ENCODE measurements around the gene APOA4. TPM values are rescaled to one million over a fixed set of nuclear protein-coding genes. Genes with fewer than 3 reads are reported as not detected.

APOA4 gene
- total and polyA plus RNA-seq, 2 of the 13 experiments (the other 11 are each of a cell fraction or from before 2014, with no cell fraction given), result 3.8 to 7.2 TPM

GRCh38 chr11:116828632-116829524, 5.8 kb upstream of the APOA4 start (continued):
- TF ChIP-seq ZSCAN9 (CRISPR knock-in tag; IDR thresholded peaks at IDR 0.05; ENCODE audit: borderline replicate concordance) (peak; percentile 67; the same call in 1 of the 2 replicates), RARG (CRISPR knock-in tag; IDR thresholded peaks at IDR 0.05; ENCODE audit: low read depth) (no peak), ZNF460 (CRISPR knock-in tag; IDR thresholded peaks at IDR 0.05; ENCODE audit: borderline replicate concordance) (0 out of 2 replicates have a peak, but pooled peaks have one; percentile 9), ZFP1 (CRISPR knock-in tag; IDR thresholded peaks at IDR 0.05) (0 out of 2 replicates have a peak, but pooled peaks have one; percentile 38), MAX (IDR thresholded peaks at IDR 0.05) (no peak), NR3C1 (CRISPR knock-in tag; IDR thresholded peaks at IDR 0.05) (no peak), ZNF510 (CRISPR knock-in tag; IDR thresholded peaks at IDR 0.05; ENCODE audit: low read depth) (no peak), PRDM4 (CRISPR knock-in tag; IDR thresholded peaks at IDR 0.05; ENCODE audit: borderline replicate concordance) (no peak), ZNF761 (CRISPR knock-in tag; conservative IDR thresholded peaks at IDR 0.05) (peak; percentile 49; the same call in 1 of the 2 replicates), ZBTB10 (CRISPR knock-in tag; IDR thresholded peaks at IDR 0.05; ENCODE audit: borderline replicate concordance) (no peak; the same call in 1 of the 2 replicates), STAT5B (CRISPR knock-in tag; IDR thresholded peaks at IDR 0.05) (no peak), ZNF207 (IDR thresholded peaks at IDR 0.05; ENCODE audit: borderline replicate concordance) (no peak), ZNF317 (CRISPR knock-in tag; IDR thresholded peaks at IDR 0.05) (no peak)
- TF ChIP-seq, protein P1, sequence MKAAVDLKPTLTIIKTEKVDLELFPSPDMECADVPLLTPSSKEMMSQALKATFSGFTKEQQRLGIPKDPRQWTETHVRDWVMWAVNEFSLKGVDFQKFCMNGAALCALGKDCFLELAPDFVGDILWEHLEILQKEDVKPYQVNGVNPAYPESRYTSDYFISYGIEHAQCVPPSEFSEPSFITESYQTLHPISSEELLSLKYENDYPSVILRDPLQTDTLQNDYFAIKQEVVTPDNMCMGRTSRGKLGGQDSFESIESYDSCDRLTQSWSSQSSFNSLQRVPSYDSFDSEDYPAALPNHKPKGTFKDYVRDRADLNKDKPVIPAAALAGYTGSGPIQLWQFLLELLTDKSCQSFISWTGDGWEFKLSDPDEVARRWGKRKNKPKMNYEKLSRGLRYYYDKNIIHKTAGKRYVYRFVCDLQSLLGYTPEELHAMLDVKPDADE (CRISPR knock-in tag; IDR thresholded peaks at IDR 0.05), result no peak
- TF ChIP-seq, protein P2, sequence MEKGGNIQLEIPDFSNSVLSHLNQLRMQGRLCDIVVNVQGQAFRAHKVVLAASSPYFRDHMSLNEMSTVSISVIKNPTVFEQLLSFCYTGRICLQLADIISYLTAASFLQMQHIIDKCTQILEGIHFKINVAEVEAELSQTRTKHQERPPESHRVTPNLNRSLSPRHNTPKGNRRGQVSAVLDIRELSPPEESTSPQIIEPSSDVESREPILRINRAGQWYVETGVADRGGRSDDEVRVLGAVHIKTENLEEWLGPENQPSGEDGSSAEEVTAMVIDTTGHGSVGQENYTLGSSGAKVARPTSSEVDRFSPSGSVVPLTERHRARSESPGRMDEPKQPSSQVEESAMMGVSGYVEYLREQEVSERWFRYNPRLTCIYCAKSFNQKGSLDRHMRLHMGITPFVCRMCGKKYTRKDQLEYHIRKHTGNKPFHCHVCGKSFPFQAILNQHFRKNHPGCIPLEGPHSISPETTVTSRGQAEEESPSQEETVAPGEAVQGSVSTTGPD (CRISPR knock-in tag; IDR thresholded peaks at IDR 0.05), result no peak
- TF ChIP-seq, protein P3, sequence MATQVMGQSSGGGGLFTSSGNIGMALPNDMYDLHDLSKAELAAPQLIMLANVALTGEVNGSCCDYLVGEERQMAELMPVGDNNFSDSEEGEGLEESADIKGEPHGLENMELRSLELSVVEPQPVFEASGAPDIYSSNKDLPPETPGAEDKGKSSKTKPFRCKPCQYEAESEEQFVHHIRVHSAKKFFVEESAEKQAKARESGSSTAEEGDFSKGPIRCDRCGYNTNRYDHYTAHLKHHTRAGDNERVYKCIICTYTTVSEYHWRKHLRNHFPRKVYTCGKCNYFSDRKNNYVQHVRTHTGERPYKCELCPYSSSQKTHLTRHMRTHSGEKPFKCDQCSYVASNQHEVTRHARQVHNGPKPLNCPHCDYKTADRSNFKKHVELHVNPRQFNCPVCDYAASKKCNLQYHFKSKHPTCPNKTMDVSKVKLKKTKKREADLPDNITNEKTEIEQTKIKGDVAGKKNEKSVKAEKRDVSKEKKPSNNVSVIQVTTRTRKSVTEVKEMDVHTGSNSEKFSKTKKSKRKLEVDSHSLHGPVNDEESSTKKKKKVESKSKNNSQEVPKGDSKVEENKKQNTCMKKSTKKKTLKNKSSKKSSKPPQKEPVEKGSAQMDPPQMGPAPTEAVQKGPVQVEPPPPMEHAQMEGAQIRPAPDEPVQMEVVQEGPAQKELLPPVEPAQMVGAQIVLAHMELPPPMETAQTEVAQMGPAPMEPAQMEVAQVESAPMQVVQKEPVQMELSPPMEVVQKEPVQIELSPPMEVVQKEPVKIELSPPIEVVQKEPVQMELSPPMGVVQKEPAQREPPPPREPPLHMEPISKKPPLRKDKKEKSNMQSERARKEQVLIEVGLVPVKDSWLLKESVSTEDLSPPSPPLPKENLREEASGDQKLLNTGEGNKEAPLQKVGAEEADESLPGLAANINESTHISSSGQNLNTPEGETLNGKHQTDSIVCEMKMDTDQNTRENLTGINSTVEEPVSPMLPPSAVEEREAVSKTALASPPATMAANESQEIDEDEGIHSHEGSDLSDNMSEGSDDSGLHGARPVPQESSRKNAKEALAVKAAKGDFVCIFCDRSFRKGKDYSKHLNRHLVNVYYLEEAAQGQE (IDR thresholded peaks at IDR 0.05; ENCODE audit: borderline replicate concordance in 1 of 2, low read depth in 1 of 2, low read length in 2 of 2), result 0 out of 4 replicates have a peak, but pooled peaks of 1 of the 2 experiments have one; percentile 51

Measured in HepG2 (cell line).